Middle frontal gyrus (tissue), 1 donor: Measurements from ENCODE around the gene RALGDS.

Experiments used
- DNase-seq: peaks from one replicate; pipeline ENCODE4 v3.0.0-alpha.2; 2015; ENCODE audit warnings: low spot score; ENCODE audit errors: extremely low spot score

The RALGDS gene

DNA sequence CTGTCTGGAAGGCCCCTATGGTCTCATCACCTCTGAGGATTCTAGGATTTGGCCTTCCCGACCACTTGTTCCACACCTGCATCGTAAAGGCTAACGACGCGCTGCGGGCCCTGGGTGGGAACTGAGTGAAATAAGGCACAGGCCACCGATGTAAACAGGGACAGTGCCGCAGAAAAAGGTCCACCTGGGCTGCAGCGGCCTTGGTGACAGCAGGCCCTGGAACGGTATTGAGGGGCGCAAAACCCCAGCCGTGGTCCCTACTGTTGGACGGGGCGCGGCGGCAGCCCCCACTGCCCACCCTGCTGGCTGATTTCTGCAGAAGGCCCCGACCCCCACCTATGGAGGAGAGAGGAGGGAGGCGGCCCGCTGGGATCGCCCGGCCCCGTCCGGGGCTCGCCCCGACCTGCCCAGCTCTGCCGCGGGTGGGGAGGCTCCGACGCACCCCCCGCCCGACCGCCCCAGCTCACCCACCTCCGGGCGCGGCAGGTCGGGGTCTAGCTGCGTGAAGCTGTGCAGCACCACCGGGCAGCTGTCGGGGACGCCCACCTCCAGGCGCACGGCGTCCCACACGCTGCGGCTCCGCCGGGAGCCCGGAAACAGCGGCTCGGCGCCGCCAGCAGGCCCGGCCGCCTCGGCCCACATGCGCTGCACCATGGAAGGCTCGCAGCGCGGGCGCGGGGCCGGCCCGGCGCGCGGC, 391 bp downstream of the RALGDS start:
- DNase-seq, result no peak

DNA sequence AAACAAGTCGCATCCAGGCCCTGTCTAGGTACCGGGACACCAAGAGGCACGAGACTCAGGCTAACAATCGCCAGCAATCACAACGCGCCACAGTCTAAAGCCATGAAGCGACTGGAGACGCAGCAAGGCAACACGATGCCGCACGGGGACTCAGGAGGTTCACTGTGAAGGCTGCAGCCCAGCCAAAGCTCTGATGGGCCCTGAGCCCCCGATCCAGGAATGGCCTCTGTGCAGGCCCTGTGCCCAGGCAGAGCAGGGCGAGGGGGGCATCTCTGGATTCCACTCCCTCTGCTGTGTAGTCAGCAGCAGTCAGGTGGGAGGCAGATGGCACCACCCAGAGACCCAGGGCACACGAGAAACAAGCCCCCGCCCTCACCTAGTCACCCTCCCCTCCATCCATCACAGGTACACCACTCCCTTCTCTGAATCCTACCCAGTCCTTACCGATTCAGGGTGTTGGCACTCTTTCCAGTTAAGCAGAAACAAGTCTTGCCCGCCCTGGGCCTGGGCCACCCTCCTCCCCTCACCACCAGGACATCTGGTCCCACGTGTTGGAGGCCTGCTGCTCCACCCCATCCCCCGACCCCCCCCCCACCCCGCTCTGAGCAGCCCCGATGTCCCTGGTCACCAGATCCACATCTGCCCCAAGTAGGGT, 1.1 kb downstream of the RALGDS start:
- DNase-seq, result no peak

DNA sequence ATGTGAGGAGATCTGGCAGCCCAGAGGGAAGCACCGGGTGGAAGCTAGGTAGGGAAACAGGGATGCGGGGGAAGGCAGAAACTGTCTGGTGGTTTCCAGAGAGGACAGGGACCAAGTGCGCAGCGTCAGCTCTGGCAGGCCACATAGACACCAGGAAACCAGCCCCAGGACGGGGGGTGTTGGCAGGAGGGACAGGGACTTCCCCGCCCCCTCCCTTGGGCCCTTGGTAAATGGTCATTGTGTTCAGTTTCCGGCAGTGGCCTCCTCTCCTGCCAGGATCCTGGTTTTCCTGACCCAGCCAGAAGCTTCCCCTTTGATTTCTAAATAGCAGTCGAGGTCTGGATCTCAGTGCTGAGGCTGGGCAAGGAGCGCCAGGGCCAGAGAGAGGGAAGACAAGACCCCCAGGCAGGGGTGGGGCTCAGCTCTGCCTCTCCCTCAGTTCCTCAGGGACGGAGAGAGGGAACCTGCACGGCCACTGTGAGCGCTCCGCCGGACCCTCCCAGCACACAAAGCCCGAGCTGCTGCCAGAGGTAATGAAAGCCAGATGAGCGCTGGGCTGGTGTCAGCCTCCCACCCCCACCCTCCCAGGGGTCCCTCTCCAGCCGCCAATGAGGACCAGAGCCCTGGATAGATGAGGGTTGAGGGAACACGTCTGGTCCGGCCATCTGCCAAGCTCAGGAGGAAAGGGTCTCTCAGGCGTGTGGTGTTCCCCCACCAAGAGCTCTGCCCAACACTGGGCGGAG, 1.8 kb downstream of the RALGDS start:
- peak; percentile 56 for DNase-seq

DNA sequence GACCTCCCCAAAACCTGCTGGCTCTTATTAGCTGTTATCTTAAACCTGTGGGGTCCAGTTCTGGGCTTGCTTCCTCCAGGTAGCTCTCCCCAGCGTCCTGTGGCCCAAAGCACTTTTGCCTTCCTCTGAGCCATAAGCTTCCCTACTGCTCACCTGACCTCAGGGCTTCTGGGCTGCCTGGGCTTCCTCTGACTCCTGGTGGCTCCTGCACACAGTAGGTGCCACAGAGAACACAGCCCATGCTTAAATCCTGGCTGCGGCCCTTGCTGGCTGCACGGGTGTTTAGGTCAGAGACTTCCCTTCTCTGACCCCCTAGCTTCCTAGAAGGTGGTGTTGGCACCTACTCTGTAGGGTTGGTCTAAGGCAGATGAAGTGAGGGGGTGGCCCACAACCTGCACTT, 2.5 kb downstream of the RALGDS start:
- no peak for DNase-seq

DNA sequence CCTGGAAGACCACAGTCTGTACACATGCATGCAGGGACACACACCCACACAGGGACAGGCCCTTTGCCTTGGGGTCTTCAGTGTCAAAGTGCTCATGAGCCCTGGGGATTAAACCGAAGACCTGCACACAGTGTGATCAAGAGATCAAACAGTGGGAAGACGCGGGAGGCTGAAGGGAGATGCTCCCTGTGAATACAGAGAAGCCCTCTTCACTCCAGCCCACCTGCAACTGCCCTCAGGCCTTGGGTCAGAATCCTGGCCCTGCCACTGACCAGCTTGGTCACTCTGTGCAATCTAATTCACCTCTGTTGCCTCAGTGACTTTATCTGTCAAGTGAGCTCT, 2.9 kb downstream of the RALGDS start:
- DNase-seq, result no peak

DNA sequence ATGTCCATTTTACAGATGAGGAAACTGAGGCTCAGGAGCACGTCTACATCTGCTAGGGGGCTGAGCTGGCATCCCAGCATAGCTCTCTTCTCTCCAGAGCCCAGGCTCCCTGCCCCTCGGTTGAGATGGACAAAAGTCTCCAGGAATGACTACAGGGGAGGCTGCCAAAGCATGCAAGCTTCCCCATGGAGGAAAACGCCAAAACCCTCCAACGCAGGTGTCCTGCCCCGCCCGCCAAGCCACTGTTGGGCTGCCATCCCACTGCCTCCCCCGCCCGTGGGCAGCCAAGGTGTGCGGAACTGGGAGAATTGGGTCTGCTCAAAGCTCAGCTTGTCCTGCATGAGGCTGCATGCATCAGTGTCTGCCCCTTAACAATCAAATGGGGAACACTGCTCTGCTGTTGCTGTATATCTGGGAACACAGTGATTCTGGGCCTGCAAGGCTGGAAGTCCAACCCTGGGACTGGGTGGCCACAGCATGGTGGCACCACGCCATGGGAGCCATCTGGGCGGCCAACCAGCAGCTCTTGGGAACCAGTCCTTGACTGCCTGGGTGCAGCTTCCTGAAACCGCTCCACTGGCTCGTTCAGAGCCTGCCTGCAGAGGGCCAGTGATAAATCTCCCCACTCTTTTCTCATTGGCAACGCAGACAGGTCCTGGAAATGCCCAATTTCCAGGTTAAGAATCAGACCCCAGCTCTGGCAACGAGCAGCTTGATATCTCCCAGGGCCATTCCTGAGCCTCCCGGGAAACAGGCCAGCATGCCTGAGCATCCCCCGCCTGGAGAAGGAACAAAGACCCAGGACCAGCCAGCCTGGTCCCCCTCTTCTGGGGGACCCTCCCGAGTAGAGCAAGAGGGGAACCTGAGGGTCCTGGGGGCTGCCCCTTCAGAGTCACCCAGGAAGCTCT, 3.5 kb downstream of the RALGDS start:
- DNase-seq, result peak; percentile 73

DNA sequence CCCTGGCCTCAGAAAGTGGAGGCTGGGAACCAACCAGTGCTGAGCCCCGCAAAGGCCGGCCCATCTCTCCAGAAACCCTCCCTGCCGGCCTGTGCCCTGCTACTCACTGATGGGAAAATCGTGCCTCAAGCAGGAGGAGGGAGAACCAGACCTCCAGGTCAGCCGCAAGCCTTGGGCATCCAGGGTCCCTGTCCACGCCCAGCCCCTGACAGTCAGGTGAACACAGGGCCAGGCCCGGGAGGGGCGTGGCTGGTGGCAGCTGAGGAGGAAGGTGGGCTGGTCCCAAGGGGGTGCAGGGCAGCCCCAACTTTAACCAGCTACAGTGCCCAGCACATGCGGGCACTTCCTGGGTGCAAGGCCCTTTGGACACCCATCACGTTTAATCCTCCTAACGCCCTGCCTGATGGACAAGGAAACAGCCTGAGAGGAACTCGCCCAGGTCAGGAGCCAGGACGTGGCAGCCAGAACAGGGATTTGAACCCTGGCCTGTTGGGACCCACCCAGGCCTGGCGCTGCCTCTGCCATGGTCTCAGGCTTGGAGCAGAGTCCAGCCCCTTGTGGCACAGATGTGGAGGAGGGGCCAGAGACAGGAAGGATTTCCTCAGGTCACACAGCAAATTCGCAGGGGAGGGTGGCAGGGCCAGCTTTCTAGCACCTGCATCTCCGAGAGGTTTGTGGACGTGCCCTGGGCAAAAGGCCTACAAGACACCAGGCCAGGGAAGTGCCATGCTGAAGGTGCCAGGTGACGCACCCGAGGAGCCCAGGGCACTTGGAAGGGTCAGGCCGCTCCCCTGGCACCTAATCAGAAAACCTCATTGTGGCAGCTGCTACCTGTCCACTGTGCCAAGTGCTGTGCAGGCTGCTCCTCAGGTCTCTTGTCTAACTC, 4.5 kb downstream of the RALGDS start:
- no peak for DNase-seq

DNA sequence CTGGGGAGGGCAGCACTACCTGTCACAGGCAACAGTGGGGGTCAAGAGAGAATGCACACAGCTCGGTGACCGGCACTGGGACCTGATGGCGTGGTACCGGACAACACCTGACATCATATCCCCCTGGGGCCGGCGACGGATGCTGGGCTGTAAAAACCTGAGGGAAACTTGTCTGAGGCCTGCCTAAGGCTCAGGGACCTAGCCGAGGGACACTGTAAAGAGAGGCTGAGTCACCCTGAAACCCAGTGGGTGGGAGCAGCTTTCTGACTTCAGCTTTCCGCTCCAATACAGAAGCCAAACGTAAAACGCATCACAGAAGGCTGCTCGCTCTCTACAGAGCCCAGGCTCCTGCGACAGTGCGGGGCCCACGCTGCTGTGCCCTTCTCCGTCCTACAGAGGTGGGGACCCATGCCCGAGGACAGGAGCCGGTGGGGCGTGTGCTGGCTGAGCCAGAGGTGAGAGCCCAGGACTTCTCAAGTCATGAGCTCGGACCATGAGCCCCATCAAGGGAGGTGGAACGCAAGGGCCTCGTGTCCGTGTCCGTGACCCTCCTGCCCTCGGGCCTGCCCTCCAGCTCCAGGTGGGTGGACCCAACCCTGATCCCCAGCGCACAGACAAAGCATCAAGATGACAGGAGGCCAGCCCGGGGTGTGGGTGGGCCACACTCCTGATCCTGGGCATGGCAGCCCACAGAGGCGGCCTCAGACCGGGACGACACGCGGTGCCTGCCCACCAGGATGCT, 5.3 kb downstream of the RALGDS start:
- DNase-seq, result no peak

DNA sequence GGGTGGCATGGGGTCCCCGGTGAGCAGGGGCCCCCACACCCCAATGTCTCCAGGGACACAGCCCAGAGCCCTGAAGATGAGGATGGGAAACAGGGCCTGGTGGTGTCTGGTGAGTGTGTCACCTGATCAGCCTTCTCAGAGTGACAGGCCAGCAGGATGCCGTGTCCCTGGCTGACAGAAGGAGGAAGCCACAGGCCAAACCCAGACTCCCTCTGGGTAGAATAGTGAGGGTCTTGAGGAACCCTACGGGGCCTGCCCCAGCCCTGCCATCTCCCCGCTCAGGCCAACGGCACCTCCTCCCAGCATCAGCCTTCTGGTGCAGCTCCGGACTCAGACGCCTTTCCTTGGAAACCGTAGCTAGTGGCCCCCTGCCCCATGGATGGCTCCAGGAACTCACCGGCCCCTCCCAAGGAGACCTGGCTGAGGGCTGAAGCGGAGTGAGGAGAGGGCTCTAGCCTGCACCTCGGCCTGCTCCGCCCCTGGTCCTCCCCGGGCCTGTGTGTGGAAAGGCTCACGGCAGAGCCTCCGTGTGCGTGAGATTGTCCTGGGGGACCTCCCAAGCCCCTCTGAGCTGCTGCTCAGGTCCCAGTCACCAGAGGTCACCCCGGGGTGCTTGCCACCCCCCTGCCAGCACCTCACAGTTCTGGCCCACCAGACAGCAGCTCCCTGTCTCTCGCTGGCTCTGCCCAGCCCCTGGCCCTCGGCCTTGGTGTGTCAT, 6.0 kb downstream of the RALGDS start:
- DNase-seq, result no peak

DNA sequence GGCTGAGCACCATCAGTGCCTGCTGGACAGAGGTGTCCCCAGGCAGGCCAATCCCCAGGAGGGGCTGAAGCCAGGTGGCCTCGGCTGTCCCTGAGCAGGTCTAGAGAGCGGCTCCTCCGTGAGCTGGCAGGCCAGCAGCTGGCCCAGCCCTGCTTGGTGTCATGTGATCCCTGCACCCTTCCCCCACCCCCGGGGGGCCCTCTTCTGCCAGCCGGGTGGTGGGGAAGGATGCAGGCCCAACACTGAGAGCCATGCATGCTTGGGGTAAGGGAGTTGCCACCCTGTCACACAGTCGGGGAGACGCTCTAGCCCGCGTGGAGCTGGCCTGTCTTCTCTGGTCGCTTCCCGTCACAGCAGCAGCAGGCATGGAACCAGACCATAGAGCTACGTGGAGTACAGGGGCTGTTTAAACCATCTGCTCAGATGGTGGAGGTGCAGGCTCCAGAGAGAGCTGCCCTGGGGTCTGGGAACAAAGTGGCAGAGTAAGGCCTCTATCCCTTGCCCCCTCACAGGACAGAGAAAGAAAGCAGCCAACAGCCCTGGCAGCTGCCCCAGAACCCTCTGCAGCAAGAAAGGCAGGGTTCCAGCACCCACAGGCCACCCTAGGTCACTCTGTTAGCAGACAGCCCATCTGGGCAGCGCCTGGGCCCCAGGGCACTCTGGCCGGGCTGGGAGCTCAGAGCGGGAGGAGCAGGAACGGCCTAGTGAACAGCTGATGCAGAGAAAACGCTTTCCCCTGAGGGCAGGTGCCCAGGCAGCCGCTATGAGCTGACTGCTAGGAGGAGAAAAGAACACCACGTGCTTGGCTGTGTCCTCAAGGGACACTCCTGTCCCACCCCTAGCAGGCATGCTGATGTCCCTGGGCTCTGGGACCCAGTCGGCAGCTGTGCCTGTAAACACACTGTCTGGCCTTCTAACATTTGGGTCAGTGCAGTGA, 6.8 kb downstream of the RALGDS start:
- no peak for DNase-seq

DNA sequence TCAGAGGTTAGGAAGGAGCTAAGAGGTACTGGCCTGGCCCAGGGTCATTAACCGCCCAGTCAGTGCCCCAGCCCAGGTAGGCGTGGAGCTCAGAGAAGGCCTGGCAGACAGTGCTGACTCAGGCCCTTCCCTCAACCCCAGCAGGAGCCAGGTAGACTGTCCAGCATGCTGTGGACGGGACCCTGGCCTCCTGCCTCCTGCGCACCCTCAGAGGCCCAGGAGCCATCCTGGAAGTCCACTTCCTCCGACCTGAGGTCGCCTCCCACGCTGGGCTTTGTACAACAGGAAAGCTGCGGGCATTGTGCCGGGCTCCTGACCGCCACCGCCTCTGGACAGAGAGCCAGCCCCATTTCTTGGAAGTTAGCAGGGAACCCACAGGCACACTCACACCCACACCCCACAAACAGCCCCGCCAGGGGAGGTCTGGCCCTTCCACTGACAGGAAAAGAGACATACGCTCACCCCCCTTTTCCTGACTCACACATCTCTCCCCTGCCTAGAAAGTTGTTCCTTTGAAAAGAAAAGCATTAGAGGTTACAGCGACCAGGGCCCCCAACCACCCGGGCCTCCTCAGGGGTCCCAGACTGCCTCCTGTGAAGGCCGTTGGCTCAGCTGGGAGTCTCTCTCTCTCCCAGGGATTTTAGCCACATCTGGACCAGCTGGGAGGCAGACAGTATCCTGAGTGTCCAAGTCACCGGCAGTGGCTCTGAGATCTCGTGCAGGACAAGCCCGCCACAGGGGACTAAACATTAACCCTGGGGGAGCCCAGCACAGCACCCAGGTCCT, 7.7 kb downstream of the RALGDS start:
- no peak for DNase-seq

DNA sequence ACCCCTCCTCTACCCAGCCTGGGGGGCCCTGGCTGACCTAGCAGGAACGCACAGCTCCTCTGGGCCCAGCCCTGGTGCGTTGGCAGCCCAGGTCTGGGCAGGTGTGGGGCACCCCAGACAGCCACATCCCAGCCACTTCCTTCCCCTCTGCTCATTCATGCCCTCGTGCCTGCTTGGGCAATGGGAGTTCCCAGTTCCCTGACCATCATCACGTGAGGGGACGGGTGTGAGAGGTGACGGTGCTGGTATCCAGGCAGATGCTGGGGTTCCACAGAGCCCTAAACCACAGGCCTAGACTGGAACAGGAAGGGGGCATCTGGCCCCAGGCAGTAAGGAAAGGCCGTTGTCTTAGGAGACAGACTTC, 8.4 kb downstream of the RALGDS start:
- DNase-seq, result no peak

DNA sequence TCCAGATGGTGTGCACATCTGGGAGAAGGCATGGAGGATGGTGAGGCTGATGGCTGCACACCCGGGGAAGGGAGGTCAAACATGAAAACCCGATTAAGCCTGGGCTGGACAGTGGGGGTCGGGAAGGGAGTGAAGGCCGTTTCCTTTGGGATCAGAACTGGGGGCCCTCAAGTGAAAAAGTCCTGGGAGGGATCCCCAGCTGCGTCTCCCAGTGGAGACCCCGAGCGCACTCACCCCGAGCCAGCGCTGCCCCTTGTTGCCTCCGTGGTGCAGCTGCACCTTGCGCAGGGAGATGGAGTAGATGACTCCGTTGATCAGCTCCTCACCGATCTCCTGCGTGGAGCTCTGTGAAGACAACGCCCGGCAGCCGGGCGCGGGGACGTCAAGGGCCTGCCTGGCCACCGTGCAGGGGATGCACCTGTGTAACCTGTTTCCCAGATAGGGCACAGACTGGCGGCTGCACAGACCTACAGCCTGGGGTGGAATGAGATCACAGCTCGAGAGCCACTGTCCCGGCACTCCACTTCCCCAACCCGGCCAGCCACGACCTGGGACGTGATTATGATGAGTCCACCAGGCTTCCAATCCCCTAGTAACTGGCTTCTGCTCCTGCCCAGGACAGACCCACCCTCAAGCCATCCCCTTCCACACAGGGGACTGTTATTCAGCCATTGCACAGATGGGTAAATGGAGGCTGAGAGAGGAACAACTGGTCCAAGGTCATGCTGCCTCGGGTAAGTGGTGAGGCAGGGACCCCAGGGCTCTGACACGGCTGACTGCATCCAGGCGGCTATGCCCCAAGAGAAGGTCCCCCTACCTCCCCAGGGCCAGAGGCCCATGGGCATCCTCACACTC, 9.0 kb downstream of the RALGDS start:
- no peak for DNase-seq

DNA sequence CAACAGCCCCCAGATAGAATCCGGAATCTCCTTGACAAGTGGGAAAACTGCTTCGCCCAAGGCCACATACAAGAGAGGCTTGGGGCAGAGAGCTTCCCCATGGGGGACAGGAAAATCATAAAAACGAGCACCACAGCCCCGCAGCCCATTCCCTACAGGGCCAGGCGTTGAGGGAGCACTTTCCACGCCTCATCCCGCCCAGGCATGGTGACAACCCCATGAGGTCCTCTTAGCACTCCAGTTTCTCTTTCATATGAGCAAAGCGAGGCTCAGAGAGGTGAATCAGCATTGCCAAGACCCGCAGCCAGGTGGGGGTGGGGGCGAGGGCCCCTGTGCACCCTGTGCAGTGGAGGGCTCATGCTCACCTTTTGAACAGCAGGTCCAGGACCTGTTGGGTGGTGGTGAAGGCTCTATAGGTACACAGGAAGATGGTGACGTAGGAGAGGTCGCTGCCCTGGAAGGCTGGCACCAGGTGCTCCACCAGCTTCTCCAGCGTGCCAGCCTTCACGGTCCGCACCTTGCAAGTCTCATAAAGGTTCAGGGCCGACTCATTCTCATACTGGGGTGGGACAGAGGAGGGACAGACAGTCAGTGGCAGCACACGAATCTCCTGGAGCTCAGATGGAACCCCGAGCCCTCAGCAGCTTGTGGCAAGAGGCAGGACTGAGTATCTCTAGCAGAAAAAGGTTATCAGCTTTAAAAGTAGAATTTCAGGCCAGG, 10.9 kb downstream of the RALGDS start:
- no peak for DNase-seq

DNA sequence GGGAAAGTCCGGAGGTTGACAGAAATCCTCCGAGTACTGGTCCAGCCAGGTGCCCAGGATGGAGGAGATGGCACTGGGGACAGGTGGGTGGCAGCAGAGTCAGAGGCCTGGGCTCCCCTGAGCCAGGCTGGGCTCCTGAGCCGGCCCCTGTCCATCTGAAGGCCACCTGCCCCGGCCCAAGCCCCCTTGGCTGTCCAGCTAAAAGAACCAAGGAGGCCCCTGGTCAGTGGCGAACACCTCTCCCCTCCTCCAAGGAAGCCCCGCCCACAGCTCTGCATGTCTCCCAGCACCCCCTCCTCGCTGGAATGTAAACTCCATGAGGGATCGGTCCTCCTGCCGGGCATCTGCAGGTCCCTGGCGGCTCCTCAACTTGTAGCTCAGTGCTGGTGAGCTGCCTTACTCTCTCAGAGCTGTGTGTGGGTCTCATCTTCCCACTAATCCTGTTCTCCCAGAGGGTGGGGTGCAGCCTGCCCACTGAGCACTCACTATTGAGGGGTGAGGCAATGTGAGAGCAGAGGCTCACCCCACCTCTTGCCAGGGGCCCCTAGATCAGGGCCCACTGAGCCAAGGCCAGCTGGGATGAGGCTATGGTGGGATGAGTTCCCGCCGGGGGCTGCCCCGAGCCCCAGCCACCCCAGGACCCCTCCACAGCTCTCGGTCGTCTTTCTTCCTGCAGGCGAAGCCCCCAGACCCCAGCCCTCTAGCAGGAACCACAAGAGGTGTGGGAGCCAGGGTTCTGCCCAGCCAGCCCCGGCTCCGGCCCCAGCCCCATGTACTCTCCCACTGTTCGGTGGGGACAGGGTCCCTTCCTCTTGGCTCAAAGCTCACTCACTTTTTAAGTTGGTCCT, 12.0 kb downstream of the RALGDS start:
- DNase-seq, result no peak
